Upper lobe of left lung (tissue), 4 donors: Measurements from ENCODE around the gene PDXK.

ENCODE experiments used
- POLR2A ChIP-seq, 4 donors: fragments of 450-650 bp; IDR thresholded peaks; one replicate each; pipeline ENCODE4 v1.5.1; 2016 to 2017; ENCODE audit warnings: antibody characterized with exemption in 4 of 4, mild to moderate bottlenecking in 2 of 4
- POLR2AphosphoS5 ChIP-seq, 2 donors: sonication (generic); formaldehyde crosslinking; IDR thresholded peaks; one replicate each; pipeline ENCODE4 v1.5.1; 2017; ENCODE audit warnings: antibody characterized with exemption in 2 of 2
- TF ChIP-seq, protein P1 (sequence below), 6 experiments: fragments of 450-650 bp in 4 of 6; fragments of 200-600 bp in 2 of 6; sonication (generic) in 2 of 6; IDR thresholded peaks; one replicate each; pipeline ENCODE4 v1.5.1; 2016 to 2019; ENCODE audit warnings: antibody characterized with exemption in 6 of 6

DNA sequence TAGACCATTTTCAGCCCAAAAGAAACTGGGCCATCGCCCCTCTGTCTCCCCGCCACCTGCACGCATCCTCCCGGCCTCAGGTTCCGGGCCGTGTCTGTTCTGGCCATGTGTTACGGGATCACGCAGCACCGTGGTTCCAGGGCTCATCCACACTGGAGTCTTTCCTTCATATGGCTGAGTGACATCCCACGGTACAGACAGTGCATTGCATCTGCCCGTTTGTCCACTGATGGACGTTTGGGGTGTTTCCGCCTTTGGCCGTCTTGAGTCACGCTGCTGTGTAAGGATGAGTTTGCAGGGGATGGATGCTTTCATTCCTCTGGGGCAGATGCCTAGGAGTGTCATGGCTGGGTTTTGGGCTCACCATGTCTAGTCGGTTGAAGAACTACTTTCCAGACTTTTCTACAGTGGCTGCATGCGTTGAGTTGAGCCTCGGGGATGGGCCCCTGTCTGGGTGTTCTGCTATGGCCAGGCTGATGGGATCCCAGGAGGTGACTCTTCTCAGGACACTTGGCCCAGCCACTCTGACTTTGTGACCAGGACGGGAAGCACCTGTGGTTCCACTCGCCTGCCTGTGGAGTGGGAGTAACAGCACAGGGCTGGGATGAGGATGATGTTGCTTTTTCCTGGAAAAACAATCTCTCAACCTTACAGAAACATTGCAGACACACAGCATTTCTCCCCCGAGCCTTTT is 87.2 kb downstream of the PDXK start:
- TF ChIP-seq POLR2AphosphoS5 (IDR thresholded peaks at IDR 0.05) (no peak), POLR2A (IDR thresholded peaks at IDR 0.05) (no peak)
- TF ChIP-seq, protein P1, sequence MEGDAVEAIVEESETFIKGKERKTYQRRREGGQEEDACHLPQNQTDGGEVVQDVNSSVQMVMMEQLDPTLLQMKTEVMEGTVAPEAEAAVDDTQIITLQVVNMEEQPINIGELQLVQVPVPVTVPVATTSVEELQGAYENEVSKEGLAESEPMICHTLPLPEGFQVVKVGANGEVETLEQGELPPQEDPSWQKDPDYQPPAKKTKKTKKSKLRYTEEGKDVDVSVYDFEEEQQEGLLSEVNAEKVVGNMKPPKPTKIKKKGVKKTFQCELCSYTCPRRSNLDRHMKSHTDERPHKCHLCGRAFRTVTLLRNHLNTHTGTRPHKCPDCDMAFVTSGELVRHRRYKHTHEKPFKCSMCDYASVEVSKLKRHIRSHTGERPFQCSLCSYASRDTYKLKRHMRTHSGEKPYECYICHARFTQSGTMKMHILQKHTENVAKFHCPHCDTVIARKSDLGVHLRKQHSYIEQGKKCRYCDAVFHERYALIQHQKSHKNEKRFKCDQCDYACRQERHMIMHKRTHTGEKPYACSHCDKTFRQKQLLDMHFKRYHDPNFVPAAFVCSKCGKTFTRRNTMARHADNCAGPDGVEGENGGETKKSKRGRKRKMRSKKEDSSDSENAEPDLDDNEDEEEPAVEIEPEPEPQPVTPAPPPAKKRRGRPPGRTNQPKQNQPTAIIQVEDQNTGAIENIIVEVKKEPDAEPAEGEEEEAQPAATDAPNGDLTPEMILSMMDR (IDR thresholded peaks at IDR 0.05): no peak
